HepG2 (cell line): ENCODE data around the gene FBXW4.

ENCODE experiments used
- CEBPB ChIP-seq: IDR thresholded peaks from 2 replicates; pipeline ENCODE4 v1.6.1; 2011; ENCODE audit warnings: low read depth, low read length, improper control_type of control experiment, borderline replicate concordance
- REXO4 ChIP-seq: sonication (generic); formaldehyde crosslinking; IDR thresholded peaks from 2 replicates; pipeline ENCODE4 v1.8.0; 2022; ENCODE audit warnings: missing genetic modification reagents, mild to moderate bottlenecking, borderline replicate concordance

DNA sequence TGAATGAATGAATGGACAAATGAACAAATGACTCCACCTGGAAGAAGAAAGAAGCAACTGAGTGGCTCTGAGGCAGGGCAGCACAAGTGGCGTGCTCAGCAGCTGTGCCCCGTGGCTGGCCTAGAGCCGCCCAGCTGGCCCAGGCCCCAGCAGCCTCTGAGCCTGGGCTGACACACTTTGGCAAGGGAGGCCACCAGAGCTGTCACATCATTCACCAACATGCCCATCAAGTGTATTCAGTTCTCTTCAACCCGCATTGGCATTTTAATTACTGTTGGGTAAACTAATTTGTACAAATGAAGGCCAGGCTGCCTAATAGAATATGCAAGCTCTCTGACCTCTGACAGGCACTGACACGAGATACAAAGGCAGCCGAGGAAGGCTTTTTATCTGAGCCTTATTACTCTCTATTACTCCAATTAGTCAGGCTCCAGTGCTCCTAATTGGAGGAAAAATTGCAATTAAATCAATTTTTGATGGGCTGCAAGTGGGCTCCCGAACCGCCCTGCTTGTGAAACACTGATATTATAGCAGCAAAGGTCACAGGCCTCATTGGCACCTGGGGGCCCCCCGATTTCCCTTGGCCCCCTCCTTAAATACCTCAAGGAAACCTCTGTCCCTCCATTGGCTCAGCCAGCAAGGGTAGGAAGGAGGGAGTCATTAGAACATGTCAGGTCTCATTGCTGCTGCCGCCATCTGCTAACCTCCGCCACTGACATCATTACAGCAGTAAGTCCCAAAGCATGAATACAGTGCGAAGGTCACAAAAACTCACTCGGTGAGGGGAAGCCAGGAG lies 64.9 kb downstream of the FBXW4 start:
- TF ChIP-seq REXO4 (no peak), CEBPB (no peak)
